ENCODE measurements around the gene TPI1.

DNA sequence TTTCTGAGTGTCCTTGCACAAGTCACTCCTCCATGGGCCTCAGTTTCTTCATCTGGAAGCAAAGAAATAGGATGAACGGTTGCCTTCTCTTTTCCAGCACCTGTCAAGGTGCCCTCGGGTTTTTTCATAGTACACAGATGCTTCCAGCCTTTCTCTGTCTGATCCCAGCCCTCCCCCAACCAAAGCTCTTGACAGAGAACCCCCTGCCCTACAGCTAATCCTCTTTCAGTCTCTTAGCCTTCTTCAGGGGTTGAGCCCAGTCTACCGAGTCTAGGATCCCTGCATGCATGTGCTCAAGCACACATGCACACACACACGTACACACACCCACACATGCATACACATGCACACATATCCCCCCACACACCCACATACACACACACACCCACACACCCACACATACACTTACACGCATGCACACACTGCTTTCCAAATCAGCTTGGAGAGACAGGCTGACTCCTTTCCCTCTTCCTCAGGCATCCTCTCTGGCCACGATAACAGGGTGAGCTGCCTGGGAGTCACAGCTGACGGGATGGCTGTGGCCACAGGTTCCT is 20.9 kb upstream of the TPI1 start:
- no peak for TF ChIP-seq EZH2 (IDR thresholded peaks at IDR 0.05; ENCODE audit: insufficient read depth, low read length)
- TF ChIP-seq, protein P1, sequence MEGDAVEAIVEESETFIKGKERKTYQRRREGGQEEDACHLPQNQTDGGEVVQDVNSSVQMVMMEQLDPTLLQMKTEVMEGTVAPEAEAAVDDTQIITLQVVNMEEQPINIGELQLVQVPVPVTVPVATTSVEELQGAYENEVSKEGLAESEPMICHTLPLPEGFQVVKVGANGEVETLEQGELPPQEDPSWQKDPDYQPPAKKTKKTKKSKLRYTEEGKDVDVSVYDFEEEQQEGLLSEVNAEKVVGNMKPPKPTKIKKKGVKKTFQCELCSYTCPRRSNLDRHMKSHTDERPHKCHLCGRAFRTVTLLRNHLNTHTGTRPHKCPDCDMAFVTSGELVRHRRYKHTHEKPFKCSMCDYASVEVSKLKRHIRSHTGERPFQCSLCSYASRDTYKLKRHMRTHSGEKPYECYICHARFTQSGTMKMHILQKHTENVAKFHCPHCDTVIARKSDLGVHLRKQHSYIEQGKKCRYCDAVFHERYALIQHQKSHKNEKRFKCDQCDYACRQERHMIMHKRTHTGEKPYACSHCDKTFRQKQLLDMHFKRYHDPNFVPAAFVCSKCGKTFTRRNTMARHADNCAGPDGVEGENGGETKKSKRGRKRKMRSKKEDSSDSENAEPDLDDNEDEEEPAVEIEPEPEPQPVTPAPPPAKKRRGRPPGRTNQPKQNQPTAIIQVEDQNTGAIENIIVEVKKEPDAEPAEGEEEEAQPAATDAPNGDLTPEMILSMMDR (IDR thresholded peaks at IDR 0.05; ENCODE audit: insufficient read depth, low read depth, low read length): no peak

Measured in astrocyte (in vitro differentiated cells and primary cell).